ENCODE measurements around the gene TGFBR2. TPM values are rescaled to one million over a fixed set of nuclear protein-coding genes. Genes with fewer than 3 reads are reported as not detected.

The TGFBR2 gene
- total RNA-seq (2021; ENCODE audit: unreplicated experiment) (22.5 TPM), Bru-seq, nascent RNA (percentile 98 among the genes with signal in this experiment), BruChase-seq, experiment 1, labeled RNA remaining after a 6-hour chase (percentile 72 among the genes with signal in this experiment), BruChase-seq, experiment 2, labeled RNA remaining after a 2-hour chase (percentile 86 among the genes with signal in this experiment)
- polyA plus RNA-seq (2012), result 8.1 and 8.9 TPM in 2 replicates
- long read RNA-seq, full-length matches to known transcripts, result 5 of 29 reads
- long read RNA-seq, partial matches to known transcripts, result 16 of 29 reads
- long read RNA-seq, other reads (novel, unspliced or antisense), result 8 of 29 reads

- peak within 1 kb of the TSS; percentile 86 for H3K4me2 ChIP-seq (ENCODE audit: low read length)
- 0 out of 4 replicates have a peak, but pooled peaks cover 0 to 7% of the 10 kb centered on the region in 2 experiments for H3K36me3 ChIP-seq (ENCODE audit: control insufficient read depth in 1 of 2, insufficient read depth in 2 of 2, low read length in 2 of 2)
- no peaks in the 10 kb centered on the region for H3K9me2 ChIP-seq (ENCODE audit: insufficient read depth)
- ChIA-PET RAD21 (ENCODE audit: low non-redundant PET in 1 of 2, low total read pairs in 2 of 2, uncharacterized antibody in 2 of 2, unreplicated experiment in 2 of 2) (interaction anchor here in 1 of 2 experiments (0.6 to 1.3 kb wide), 2 partner anchors 25 to 82 kb away, joined by 4 read pairs; no protein-coding TSS in a partner anchor), POLR2A (interaction anchor here (0.8 to 0.9 kb wide), 3 partner anchors 10 to 323 kb away, joined by 3 to 5 read pairs (median 4); no protein-coding TSS in a partner anchor), CTCF (interaction anchor here (1.0 kb wide), 1 partner anchor 407 kb away, joined by 4 read pairs; no protein-coding TSS in a partner anchor)
- peaks cover 50% of the 10 kb centered on the region for H3K79me2 ChIP-seq (ENCODE audit: insufficient read depth, low read length)
- no TSS peak for BruUV-seq (replicated peaks)
- peak within 1 kb of the TSS; percentile 90 for H3K9ac ChIP-seq (ENCODE audit: low read length)
- H3K9me3 ChIP-seq (ENCODE audit: control insufficient read depth in 1 of 2, insufficient read depth in 1 of 2, low read depth in 1 of 2, low read length in 2 of 2), result no peaks in the 10 kb centered on the region
- peak within 1 kb of the TSS; percentile 98 for H3K27ac ChIP-seq (ENCODE audit: low read depth, low read length)
- peaks cover 5% of the 10 kb centered on the region for H4K20me1 ChIP-seq (ENCODE audit: insufficient read depth)
- peak; percentile 90 for ATAC-seq
- peak; percentile 95 for DNase-seq (ENCODE audit: low read depth, low spot score)
- peak within 1 kb of the TSS; percentile 76 to 84 for H3K4me3 ChIP-seq (replicated peaks in 1 of 2; ENCODE audit: low read depth in 1 of 2, low read length in 2 of 2)
- no peaks in the 10 kb centered on the region for H3K27me3 ChIP-seq (ENCODE audit: insufficient read depth, low read length)
- H3K4me1 ChIP-seq (ENCODE audit: control insufficient read depth in 1 of 2, insufficient read depth in 2 of 2, low read length in 2 of 2), result peaks cover 49 to 69% of the 10 kb centered on the region in 2 experiments
- peak within 1 kb of the TSS; percentile 70 for H2AFZ ChIP-seq (ENCODE audit: low read depth, low read length, poor library complexity, severe bottlenecking)
- intact Hi-C loops (cut with micrococcal nuclease), result loop anchor here (5.0 kb wide), 3 partner anchors 51 to 319 kb away; no protein-coding TSS in a partner anchor
- TF ChIP-seq JUND (IDR thresholded peaks at IDR 0.05) (peak; percentile 80), ZBTB33 (IDR thresholded peaks at IDR 0.05; ENCODE audit: extremely low read depth, insufficient replicate concordance, low read length) (peak; percentile 27), ZNF274 (IDR thresholded peaks at IDR 0.05; ENCODE audit: low read depth, low read length) (no peak), ATF3 (IDR thresholded peaks at IDR 0.05) (no peak), ELF1 (IDR thresholded peaks at IDR 0.05; ENCODE audit: borderline replicate concordance, low read depth) (no peak), POLR2A (IDR thresholded peaks at IDR 0.05; ENCODE audit: borderline replicate concordance, extremely low read depth, insufficient read depth, insufficient read length) (no peak), EZH2phosphoT487 (IDR thresholded peaks at IDR 0.05; ENCODE audit: borderline replicate concordance) (no peak), FOSL1 (IDR thresholded peaks at IDR 0.05; ENCODE audit: low read depth) (peak; percentile 66), ZFX (IDR thresholded peaks at IDR 0.05) (peak; percentile 73), SP1 (IDR thresholded peaks at IDR 0.05; ENCODE audit: low read depth) (peak; percentile 68), CEBPB (IDR thresholded peaks at IDR 0.05; ENCODE audit: low read depth) (no peak), CBX3 (IDR thresholded peaks at IDR 0.05; ENCODE audit: low read depth) (peak; percentile 31), EGR1 (IDR thresholded peaks at IDR 0.05; ENCODE audit: low read depth) (peak; percentile 90), SRF (IDR thresholded peaks at IDR 0.05; ENCODE audit: low read depth) (no peak; the same call in 1 of the 2 replicates), CTCF (IDR thresholded peaks at IDR 0.05 in 2 of 3, conservative IDR thresholded peaks at IDR 0.05 in 1 of 3; ENCODE audit: borderline replicate concordance in 1 of 3, insufficient read depth in 1 of 3, low read depth in 2 of 3, low read length in 2 of 3) (peak in 1 of 3 experiments; percentile 11; a peak in 2 of 6 replicates)
- TF ChIP-seq, protein P1, sequence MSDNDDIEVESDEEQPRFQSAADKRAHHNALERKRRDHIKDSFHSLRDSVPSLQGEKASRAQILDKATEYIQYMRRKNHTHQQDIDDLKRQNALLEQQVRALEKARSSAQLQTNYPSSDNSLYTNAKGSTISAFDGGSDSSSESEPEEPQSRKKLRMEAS (IDR thresholded peaks at IDR 0.05), result peak; percentile 75
- TF ChIP-seq, protein P2, sequence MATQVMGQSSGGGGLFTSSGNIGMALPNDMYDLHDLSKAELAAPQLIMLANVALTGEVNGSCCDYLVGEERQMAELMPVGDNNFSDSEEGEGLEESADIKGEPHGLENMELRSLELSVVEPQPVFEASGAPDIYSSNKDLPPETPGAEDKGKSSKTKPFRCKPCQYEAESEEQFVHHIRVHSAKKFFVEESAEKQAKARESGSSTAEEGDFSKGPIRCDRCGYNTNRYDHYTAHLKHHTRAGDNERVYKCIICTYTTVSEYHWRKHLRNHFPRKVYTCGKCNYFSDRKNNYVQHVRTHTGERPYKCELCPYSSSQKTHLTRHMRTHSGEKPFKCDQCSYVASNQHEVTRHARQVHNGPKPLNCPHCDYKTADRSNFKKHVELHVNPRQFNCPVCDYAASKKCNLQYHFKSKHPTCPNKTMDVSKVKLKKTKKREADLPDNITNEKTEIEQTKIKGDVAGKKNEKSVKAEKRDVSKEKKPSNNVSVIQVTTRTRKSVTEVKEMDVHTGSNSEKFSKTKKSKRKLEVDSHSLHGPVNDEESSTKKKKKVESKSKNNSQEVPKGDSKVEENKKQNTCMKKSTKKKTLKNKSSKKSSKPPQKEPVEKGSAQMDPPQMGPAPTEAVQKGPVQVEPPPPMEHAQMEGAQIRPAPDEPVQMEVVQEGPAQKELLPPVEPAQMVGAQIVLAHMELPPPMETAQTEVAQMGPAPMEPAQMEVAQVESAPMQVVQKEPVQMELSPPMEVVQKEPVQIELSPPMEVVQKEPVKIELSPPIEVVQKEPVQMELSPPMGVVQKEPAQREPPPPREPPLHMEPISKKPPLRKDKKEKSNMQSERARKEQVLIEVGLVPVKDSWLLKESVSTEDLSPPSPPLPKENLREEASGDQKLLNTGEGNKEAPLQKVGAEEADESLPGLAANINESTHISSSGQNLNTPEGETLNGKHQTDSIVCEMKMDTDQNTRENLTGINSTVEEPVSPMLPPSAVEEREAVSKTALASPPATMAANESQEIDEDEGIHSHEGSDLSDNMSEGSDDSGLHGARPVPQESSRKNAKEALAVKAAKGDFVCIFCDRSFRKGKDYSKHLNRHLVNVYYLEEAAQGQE (IDR thresholded peaks at IDR 0.05; ENCODE audit: low read depth), result no peak
Measured at GRCh38 chr3:30606301-30607031, at the start of gene TGFBR2. TGFBR2 (plus strand) TSS chr3:30606601; CDS start chr3:30606884, 283 bp downstream.
